GM23338 (cell line): ENCODE measurements around the gene JAM3. TPM values are rescaled to one million over a fixed set of nuclear protein-coding genes. Genes with fewer than 3 reads are reported as not detected.

Source experiments
- ATAC-seq: fragments of 200-7000 bp; cut with Tn5 transposase; 3 replicates; pipeline ENCODE4 v1.9.1; 2020
- DNase-seq: peaks from one replicate; pipeline ENCODE4 v3.0.0-alpha.2; 2015; ENCODE audit warnings: low spot score
- H2AFZ ChIP-seq: fragments of 200-600 bp; sonication (generic); 2 replicates; pipeline ENCODE4 v1.8.0; 2016; ENCODE audit warnings: antibody characterized with exemption, mild to moderate bottlenecking, moderate library complexity
- H3F3A ChIP-seq: fragments of 200-600 bp; sonication (generic); replicated peaks from 2 replicates; pipeline ENCODE4 v1.8.0; 2017; ENCODE audit warnings: antibody characterized with exemption, mixed run types, low read depth
- H3K27ac ChIP-seq: fragments of 200-600 bp; sonication (generic); 2 replicates; pipeline ENCODE4 v1.6.1; 2016; ENCODE audit warnings: low read depth
- H3K27me3 ChIP-seq: fragments of 200-600 bp; sonication (generic); 2 replicates; pipeline ENCODE4 v1.8.0; 2016; ENCODE audit warnings: mild to moderate bottlenecking, mixed run types, moderate library complexity; ENCODE audit not compliant: insufficient read depth
- H3K36me3 ChIP-seq: fragments of 200-600 bp; sonication (generic); 2 replicates; pipeline ENCODE4 v1.8.0; 2016; ENCODE audit warnings: mild to moderate bottlenecking; ENCODE audit not compliant: insufficient read depth
- H3K4me1 ChIP-seq: fragments of 200-600 bp; sonication (generic); 2 replicates; pipeline ENCODE4 v1.8.0; 2016; ENCODE audit warnings: mild to moderate bottlenecking, moderate library complexity; ENCODE audit not compliant: insufficient read depth
- H3K4me2 ChIP-seq: fragments of 200-600 bp; sonication (generic); 2 replicates; pipeline ENCODE4 v1.7.1; 2017; ENCODE audit warnings: mixed run types
- H3K4me3 ChIP-seq: fragments of 200-600 bp; sonication (generic); 2 replicates; pipeline ENCODE4 v1.6.1; 2016; ENCODE audit warnings: mixed run types
- H3K79me2 ChIP-seq: fragments of 200-600 bp; sonication (generic); replicated peaks from 2 replicates; pipeline ENCODE4 v1.8.0; 2017; ENCODE audit warnings: mild to moderate bottlenecking; ENCODE audit not compliant: insufficient read depth
- H3K9me2 ChIP-seq: fragments of 200-600 bp; sonication (generic); 2 replicates; pipeline ENCODE4 v1.8.0; 2017; ENCODE audit not compliant: insufficient read depth
- H4K20me1 ChIP-seq: fragments of 200-600 bp; sonication (generic); replicated peaks from 2 replicates; pipeline ENCODE4 v1.8.0; 2017; ENCODE audit warnings: mild to moderate bottlenecking; ENCODE audit not compliant: insufficient read depth
- H3K27ac Mint-ChIP-seq: 2 replicates; pipeline ENCODE4 v1.8.0; 2020; ENCODE audit warnings: inconsistent platforms, mild to moderate bottlenecking, moderate library complexity, mixed read lengths
- H3K27me3 Mint-ChIP-seq: 3 replicates; pipeline ENCODE4 v1.8.0; 2022; ENCODE audit warnings: low read depth, mild to moderate bottlenecking, moderate library complexity, mixed read lengths, inconsistent platforms; ENCODE audit not compliant: insufficient read depth, poor library complexity
- H3K36me3 Mint-ChIP-seq: 3 replicates; pipeline ENCODE4 v1.8.0; 2021; ENCODE audit warnings: low read depth, mild to moderate bottlenecking, inconsistent platforms, moderate library complexity, mixed read lengths
- H3K4me1 Mint-ChIP-seq: 3 replicates; pipeline ENCODE4 v1.8.0; 2020; ENCODE audit warnings: mild to moderate bottlenecking, inconsistent platforms, mixed read lengths
- H3K4me3 Mint-ChIP-seq: 3 replicates; pipeline ENCODE4 v1.8.0; 2021; ENCODE audit warnings: moderate library complexity, mild to moderate bottlenecking, inconsistent platforms, mixed read lengths
- H3K9me3 Mint-ChIP-seq: 3 replicates; pipeline ENCODE4 v1.8.0; 2020; ENCODE audit warnings: moderate library complexity, mild to moderate bottlenecking, inconsistent platforms, mixed read lengths
- CREB1 ChIP-seq: fragments of 250-450 bp; sonication (Bioruptor Pico); IDR thresholded peaks from 2 replicates; pipeline ENCODE4 v1.5.0; 2020; ENCODE audit warnings: low read depth, mild to moderate bottlenecking, moderate library complexity
- EZH2 ChIP-seq: fragments of 200-600 bp; sonication (generic); IDR thresholded peaks from one replicate; pipeline ENCODE4 v1.8.0; 2017; ENCODE audit warnings: antibody characterized with exemption, mild to moderate bottlenecking, low read depth; ENCODE audit not compliant: unreplicated experiment
- JUNB ChIP-seq: IDR thresholded peaks from one replicate; pipeline ENCODE4 v1.6.1; 2016; ENCODE audit warnings: antibody characterized with exemption; ENCODE audit not compliant: unreplicated experiment
- NANOG ChIP-seq: IDR thresholded peaks from 2 replicates; pipeline ENCODE4 v1.6.1; 2016; ENCODE audit warnings: antibody characterized with exemption, borderline replicate concordance
- POLR2AphosphoS5 ChIP-seq: IDR thresholded peaks from 2 replicates; pipeline ENCODE4 v1.6.1; 2016; ENCODE audit warnings: antibody characterized with exemption, low read depth
- ZNF114 ChIP-seq: fragments of 250-450 bp; sonication (Bioruptor Pico); IDR thresholded peaks from 2 replicates; pipeline ENCODE4 v1.5.0; 2020; ENCODE audit warnings: mild to moderate bottlenecking, moderate library complexity
- ZNF331 ChIP-seq: fragments of 250-450 bp; sonication (Bioruptor Pico); IDR thresholded peaks from 2 replicates; pipeline ENCODE4 v1.5.0; 2020; ENCODE audit warnings: low read depth, mild to moderate bottlenecking, moderate library complexity
- polyA plus RNA-seq: library from polyadenylated mRNA; unstranded; fragments of >200 nt; fragmentation: Nextera tagmentation; extraction: Ambion mirVana; gene quantifications from 2 replicates; pipeline ENCODE4 v1.2.1, GENCODE V29; 2016
- total RNA-seq: library from RNA; depleted of rRNA; stranded (reverse); fragments of >200 nt; shearing (Covaris generic); gene quantifications from 2 replicates; pipeline ENCODE4 v1.2.3, GENCODE V29; 2014
- TF ChIP-seq, protein P1 (sequence below): IDR thresholded peaks from 2 replicates; pipeline ENCODE4 v1.6.1; 2016; ENCODE audit warnings: antibody characterized with exemption
- TF ChIP-seq, protein P2 (sequence below): IDR thresholded peaks from one replicate; pipeline ENCODE4 v1.6.1; 2018; ENCODE audit warnings: antibody characterized with exemption; ENCODE audit not compliant: unreplicated experiment

The JAM3 gene
- total and polyA plus RNA-seq, 2 experiments from 2014 or later = 14.1 to 41.5 TPM

DNA sequence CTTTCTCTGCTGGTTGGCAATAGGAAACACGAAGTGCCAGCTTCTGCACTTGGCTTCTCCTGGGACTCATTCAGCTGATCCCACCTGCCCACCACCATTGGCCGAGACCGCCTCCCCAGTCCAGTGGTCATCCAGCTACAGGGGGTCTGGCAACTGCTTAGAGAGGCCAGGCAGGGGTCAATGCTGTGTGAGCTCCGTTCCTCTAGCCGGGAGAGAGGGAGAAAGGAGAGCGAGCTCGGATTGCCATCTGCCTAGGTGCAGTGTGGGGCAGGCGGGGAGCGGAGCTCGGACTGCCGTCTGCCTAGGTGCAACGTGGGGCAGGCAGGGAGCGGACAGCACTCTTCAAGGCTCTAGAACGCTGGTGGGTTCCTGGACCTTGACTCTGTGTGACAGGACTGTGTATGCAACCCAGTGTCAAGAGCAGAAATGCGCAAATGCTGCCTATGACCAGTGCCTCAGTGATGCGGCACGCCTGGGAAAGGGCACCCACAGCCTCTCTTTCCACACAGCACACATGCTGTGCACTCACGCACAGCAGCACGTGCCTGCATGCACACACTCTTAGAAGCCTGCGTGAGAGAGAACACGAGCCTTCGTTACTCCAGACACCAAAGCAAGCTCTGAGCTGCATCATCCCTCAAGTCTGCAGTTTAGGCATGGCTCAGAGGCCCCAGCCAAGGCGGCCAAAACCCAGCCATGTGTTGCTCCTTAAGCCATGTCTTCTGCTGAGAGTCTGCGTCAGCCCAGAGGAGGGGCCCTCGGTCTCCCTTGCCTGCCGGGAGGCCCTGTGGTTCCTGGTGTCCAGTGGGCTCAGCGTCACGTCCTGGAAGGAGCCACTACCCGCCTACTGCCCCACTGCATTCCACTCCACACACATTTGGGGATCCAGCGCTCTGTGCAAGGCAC is 26.8 kb upstream of the JAM3 start:
- Histone ChIP-seq H3K4me3 (no peak overlapping the region), H3K9me2 (no peaks in the 10 kb centered on the region), H3K79me2 (no peaks in the 10 kb centered on the region), H3F3A (peaks cover 12% of the 10 kb centered on the region; the same call in 1 of the 2 replicates), H2AFZ (no peak overlapping the region), H3K4me1 (peaks cover 13% of the 10 kb centered on the region), H3K27me3 (no peaks in the 10 kb centered on the region), H3K4me2 (no peak overlapping the region), H3K36me3 (no peaks in the 10 kb centered on the region), H4K20me1 (no peaks in the 10 kb centered on the region), H3K27ac (no peak overlapping the region)
- TF ChIP-seq NANOG (no peak), EZH2 (no peak)
- no peak overlapping the region for H3K27ac Mint-ChIP-seq
- DNase-seq (no peak), ATAC-seq (no peak)
- no peaks in the 10 kb centered on the region; the same call in 1 of the 3 replicates for H3K9me3 Mint-ChIP-seq
- H3K36me3 Mint-ChIP-seq = no peaks in the 10 kb centered on the region; the same call in 2 of the 3 replicates
- H3K4me3 Mint-ChIP-seq = no peak overlapping the region
- peaks cover 19% of the 10 kb centered on the region for H3K27me3 Mint-ChIP-seq
- H3K4me1 Mint-ChIP-seq = peaks cover 36% of the 10 kb centered on the region

- Histone ChIP-seq H3K36me3 (no peaks in the 10 kb centered on the region), H3K79me2 (no peaks in the 10 kb centered on the region), H2AFZ (no peak overlapping the region), H3K4me1 (peaks cover 4% of the 10 kb centered on the region; the same call in 1 of the 2 replicates), H3K27me3 (no peaks in the 10 kb centered on the region), H3K4me2 (no peak overlapping the region), H4K20me1 (no peaks in the 10 kb centered on the region), H3K4me3 (no peak overlapping the region), H3K9me2 (no peaks in the 10 kb centered on the region), H3K27ac (no peak overlapping the region), H3F3A (0 out of 2 replicates have a peak, but pooled peaks cover 2% of the 10 kb centered on the region)
- no peaks in the 10 kb centered on the region; the same call in 2 of the 3 replicates for H3K36me3 Mint-ChIP-seq
- H3K4me3 Mint-ChIP-seq = no peak overlapping the region
- ATAC-seq (no peak), DNase-seq (no peak)
- H3K9me3 Mint-ChIP-seq = no peaks in the 10 kb centered on the region; the same call in 1 of the 3 replicates
- peaks cover 32% of the 10 kb centered on the region for H3K4me1 Mint-ChIP-seq
- TF ChIP-seq, protein P1, sequence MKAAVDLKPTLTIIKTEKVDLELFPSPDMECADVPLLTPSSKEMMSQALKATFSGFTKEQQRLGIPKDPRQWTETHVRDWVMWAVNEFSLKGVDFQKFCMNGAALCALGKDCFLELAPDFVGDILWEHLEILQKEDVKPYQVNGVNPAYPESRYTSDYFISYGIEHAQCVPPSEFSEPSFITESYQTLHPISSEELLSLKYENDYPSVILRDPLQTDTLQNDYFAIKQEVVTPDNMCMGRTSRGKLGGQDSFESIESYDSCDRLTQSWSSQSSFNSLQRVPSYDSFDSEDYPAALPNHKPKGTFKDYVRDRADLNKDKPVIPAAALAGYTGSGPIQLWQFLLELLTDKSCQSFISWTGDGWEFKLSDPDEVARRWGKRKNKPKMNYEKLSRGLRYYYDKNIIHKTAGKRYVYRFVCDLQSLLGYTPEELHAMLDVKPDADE = no peak
- TF ChIP-seq JUNB = no peak
- H3K27ac Mint-ChIP-seq = no peak overlapping the region
- H3K27me3 Mint-ChIP-seq = peaks cover 8% of the 10 kb centered on the region
Observed at GRCh38 chr11:134043821-134044420, 25.0 kb upstream of the JAM3 start.

GRCh38 chr11:134044514-134045284 is 24.2 kb upstream of the JAM3 start:
- Histone ChIP-seq H3K4me1 (no peaks in the 10 kb centered on the region), H3K4me2 (no peak overlapping the region), H3K4me3 (no peak overlapping the region), H2AFZ (no peak overlapping the region), H3F3A (0 out of 2 replicates have a peak, but pooled peaks cover 2% of the 10 kb centered on the region), H3K27me3 (no peaks in the 10 kb centered on the region), H3K79me2 (no peaks in the 10 kb centered on the region), H3K27ac (no peak overlapping the region), H4K20me1 (no peaks in the 10 kb centered on the region), H3K36me3 (no peaks in the 10 kb centered on the region), H3K9me2 (no peaks in the 10 kb centered on the region)
- H3K9me3 Mint-ChIP-seq = no peaks in the 10 kb centered on the region; the same call in 2 of the 3 replicates
- ATAC-seq (no peak), DNase-seq (no peak)
- no peak overlapping the region for H3K27ac Mint-ChIP-seq
- H3K36me3 Mint-ChIP-seq = no peaks in the 10 kb centered on the region; the same call in 2 of the 3 replicates
- peaks cover 13% of the 10 kb centered on the region for H3K27me3 Mint-ChIP-seq
- peaks cover 32% of the 10 kb centered on the region for H3K4me1 Mint-ChIP-seq
- no peak overlapping the region for H3K4me3 Mint-ChIP-seq
- no peak for TF ChIP-seq CREB1 (CRISPR knock-in tag)
- TF ChIP-seq JUNB = no peak
- TF ChIP-seq POLR2AphosphoS5 = no peak
- TF ChIP-seq, protein P2, sequence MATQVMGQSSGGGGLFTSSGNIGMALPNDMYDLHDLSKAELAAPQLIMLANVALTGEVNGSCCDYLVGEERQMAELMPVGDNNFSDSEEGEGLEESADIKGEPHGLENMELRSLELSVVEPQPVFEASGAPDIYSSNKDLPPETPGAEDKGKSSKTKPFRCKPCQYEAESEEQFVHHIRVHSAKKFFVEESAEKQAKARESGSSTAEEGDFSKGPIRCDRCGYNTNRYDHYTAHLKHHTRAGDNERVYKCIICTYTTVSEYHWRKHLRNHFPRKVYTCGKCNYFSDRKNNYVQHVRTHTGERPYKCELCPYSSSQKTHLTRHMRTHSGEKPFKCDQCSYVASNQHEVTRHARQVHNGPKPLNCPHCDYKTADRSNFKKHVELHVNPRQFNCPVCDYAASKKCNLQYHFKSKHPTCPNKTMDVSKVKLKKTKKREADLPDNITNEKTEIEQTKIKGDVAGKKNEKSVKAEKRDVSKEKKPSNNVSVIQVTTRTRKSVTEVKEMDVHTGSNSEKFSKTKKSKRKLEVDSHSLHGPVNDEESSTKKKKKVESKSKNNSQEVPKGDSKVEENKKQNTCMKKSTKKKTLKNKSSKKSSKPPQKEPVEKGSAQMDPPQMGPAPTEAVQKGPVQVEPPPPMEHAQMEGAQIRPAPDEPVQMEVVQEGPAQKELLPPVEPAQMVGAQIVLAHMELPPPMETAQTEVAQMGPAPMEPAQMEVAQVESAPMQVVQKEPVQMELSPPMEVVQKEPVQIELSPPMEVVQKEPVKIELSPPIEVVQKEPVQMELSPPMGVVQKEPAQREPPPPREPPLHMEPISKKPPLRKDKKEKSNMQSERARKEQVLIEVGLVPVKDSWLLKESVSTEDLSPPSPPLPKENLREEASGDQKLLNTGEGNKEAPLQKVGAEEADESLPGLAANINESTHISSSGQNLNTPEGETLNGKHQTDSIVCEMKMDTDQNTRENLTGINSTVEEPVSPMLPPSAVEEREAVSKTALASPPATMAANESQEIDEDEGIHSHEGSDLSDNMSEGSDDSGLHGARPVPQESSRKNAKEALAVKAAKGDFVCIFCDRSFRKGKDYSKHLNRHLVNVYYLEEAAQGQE = no peak
- TF ChIP-seq, protein P1 = no peak
- no peak for TF ChIP-seq EZH2
- no peak for TF ChIP-seq ZNF331
- no peak for TF ChIP-seq ZNF114 (CRISPR knock-in tag)
